ENCODE data around the gene TIA1. TPM values are rescaled to one million over a fixed set of nuclear protein-coding genes. Genes with fewer than 3 reads are reported as not detected.
"Not testable (repeated sequence)": the region's sequence is repeated elsewhere in the genome, so short reads cannot be mapped to it uniquely, and the experiment has no call there.

The TIA1 gene, protein sequence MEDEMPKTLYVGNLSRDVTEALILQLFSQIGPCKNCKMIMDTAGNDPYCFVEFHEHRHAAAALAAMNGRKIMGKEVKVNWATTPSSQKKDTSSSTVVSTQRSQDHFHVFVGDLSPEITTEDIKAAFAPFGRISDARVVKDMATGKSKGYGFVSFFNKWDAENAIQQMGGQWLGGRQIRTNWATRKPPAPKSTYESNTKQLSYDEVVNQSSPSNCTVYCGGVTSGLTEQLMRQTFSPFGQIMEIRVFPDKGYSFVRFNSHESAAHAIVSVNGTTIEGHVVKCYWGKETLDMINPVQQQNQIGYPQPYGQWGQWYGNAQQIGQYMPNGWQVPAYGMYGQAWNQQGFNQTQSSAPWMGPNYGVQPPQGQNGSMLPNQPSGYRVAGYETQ
- polyA plus RNA-seq (ENCODE audit: insufficient read depth in 1 of 5, insufficient read length in 5 of 5, low replicate concordance in 1 of 5): 100 to 1,000 TPM; 343 to 674 (median 619) TPM
- long read RNA-seq, donor 1, full-length matches to known transcripts: 73 of 106 reads
- long read RNA-seq, donor 1, partial matches to known transcripts: 33 of 106 reads
- long read RNA-seq, donor 1, other reads (novel, unspliced or antisense): 0 of 106 reads
- long read RNA-seq, donor 2, full-length matches to known transcripts: 27 of 38 reads
- long read RNA-seq, donor 2, partial matches to known transcripts: 11 of 38 reads
- long read RNA-seq, donor 2, other reads (novel, unspliced or antisense): 0 of 38 reads
- long read RNA-seq, donor 3, full-length matches to known transcripts: 33 of 46 reads
- long read RNA-seq, donor 3, partial matches to known transcripts: 13 of 46 reads
- long read RNA-seq, donor 3, other reads (novel, unspliced or antisense): 0 of 46 reads
- long read RNA-seq, donor 4, full-length matches to known transcripts: 47 of 74 reads
- long read RNA-seq, donor 4, partial matches to known transcripts: 22 of 74 reads
- long read RNA-seq, donor 4, other reads (novel, unspliced or antisense): 5 of 74 reads
- long read RNA-seq, donor 5, full-length matches to known transcripts: 74 of 299 reads
- long read RNA-seq, donor 5, partial matches to known transcripts: 225 of 299 reads
- long read RNA-seq, donor 5, other reads (novel, unspliced or antisense): 0 of 299 reads
- long read RNA-seq, donor 6, full-length matches to known transcripts: 31 of 72 reads
- long read RNA-seq, donor 6, partial matches to known transcripts: 41 of 72 reads
- long read RNA-seq, donor 6, other reads (novel, unspliced or antisense): 0 of 72 reads
- long read RNA-seq, donor 7, full-length matches to known transcripts: 25 of 45 reads
- long read RNA-seq, donor 7, partial matches to known transcripts: 20 of 45 reads
- long read RNA-seq, donor 7, other reads (novel, unspliced or antisense): 0 of 45 reads
- long read RNA-seq, donor 8, full-length matches to known transcripts: 19 of 26 reads
- long read RNA-seq, donor 8, partial matches to known transcripts: 7 of 26 reads
- long read RNA-seq, donor 8, other reads (novel, unspliced or antisense): 0 of 26 reads

DNA sequence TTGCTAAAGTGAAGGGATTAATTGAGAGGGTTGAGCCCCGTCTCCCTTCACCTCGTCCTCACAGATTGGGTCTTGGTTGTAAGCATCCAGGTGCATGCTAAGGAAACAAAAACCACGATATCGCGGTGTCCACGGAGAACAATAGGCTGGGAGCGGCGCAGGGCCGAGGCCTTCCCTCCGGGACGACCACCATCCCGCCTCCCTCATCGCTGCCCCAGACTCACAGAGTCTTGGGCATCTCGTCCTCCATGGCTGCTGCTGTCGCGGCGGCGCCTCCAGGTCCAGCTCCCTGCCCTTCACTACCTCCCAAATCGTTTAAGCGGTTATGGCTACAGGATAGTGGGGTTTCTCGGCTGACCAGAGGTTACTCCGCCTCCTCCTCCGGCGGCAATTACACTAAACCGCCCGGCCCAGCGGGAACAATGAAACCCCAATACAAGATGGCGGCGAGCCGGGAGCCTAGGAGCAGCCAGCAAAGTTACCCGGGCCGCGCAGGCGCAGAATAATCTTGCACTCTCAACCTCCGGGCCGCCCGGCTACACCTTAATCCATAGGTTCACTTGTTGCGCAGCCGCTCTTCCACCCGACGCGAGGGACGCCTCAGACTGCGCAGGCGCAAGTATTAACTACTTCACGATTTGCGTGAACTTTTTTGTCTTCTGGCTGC is at the start of gene TIA1:
Gene TIA1 (minus strand): TSS at position 448 of the 667 bp plus-strand sequence. CDS start 198 bp downstream, at position 250.
- peak; percentile 97 to 99 for DNase-seq

DNA sequence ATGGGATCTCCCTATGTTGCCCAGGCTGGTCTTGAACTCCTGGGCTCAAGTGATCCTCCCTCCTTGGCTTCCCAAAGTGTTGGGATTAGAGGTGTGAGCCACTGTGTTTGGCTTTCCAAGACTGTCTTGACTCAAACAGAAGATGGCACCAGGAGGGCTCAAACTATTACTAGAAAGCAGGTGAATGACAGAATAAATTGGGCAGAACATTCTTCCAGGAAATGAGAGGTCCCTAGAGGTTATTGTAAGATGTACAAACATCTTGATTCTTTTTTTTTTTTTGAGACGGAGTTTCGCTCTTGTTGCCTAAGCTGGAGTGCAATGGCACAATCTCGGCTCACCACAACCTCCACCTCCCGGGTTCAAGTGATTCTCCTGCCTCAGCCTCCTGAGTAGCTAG is 49.4 kb upstream of the TIA1 start:
- DNase-seq: not testable (repeated sequence)

DNA sequence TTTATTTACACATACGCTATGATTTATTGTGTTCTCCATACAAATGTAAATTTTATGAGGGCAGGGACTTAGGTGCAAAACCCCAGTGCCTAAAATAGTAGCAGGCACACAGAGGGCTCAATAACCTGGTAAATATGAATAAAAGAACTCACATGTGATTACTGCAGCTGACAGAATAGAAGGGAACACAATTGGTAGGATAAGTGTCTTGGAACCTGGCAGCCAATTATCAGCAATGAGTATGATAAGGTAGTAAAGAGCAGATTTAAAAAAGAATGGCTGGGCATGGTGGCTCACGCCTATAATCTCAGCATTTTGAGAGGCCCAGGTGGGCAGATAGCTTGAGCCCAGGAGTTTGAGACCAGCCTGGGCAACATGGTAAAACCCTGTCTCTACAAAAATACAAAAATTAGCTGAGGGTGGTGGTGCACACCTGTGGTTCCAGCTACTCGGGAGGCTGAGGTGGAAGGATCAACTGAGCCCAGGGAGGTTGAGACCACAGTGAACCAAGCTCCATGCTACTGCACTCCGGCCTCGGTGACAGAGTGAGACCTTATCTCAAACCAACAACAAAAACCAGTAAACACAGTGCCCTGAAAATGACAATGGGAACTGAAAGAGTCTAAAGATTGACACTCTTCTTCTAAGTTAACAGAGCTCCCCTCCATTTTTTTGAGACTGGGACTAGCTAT is 35.2 kb upstream of the TIA1 start:
- no peak for DNase-seq

DNA sequence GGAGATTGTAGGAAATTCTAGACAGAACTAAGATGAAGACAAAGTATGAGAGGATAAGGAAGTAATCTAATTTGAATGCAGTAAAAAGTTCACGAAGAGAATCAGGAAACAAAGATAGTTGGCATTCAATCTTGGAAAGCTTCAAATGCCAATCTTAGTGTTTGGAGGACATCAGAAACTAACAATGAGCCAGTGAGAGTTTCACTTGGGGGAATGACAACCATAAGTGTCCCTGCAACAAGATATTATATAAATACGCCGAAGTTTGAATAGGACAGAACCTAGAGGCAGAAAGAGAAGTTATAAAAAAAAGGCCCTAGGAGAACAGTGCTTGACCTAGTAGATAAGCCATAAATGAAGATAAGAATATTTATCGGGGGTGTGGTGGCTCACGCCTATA is 34.0 kb upstream of the TIA1 start:
- DNase-seq: no peak

GRCh38 chr2:70280242-70280798 is 31.9 kb upstream of the TIA1 start:
- no peak for DNase-seq

DNA sequence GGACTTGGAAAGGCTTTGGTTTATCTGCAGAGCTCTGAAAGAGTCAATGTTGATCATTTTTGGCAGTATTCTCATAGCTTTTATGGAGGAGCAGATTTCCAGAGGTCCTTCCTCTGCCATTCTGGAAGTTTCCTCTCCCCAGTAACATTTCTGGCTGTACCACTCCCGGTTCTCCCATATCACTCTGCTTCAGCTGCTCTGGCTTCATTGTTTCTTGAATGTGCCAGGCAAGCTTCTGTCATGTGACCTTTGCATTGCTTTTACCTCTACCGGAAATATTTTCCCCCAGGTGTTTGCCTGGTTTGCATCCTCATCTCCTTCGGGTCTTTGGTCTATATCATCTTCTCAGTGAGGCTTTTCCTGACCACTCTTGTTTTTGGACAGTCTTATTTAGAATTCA is 21.9 kb upstream of the TIA1 start:
- no peak for DNase-seq

DNA sequence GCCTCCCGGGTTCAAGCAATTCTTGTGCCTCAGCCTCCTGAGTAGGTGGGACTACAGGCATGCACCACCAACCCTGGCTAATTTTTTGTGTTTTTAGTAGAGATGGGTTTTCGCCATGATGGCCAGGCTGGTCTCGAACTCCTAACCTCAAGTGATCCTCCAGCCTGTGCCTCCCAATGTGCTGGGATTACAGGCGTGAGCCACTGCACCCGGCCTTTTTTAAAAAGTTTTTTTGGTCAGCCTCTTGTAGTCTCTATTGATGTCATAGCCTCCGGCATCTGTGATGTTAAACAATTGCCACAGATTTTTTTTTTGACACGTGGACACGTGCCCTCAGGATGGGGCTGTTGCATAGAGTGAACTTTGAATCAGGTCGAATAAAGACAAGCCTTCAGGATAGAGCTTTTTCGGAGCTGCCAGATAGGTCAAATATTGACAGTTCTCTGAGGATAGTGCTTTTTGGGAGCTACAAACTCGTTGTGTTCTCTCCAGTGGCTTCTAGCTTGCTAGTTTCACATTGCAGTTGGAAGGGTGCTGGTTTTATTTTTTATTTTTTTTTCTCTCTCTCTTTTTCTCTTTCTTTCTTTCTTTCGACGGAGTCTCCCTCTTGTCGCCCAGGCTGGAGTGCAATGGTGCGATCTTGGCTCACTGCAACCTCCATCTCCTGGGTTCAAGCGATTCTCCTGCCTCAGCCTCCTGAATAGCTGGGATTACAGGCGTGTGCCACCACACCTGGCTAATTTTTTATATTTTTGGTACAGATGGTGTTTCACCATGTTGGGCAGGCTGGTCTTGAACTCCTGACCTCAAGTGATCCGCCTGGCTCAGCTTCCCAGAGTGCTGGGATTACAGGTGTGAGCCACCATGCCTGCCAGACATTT is 21.2 kb upstream of the TIA1 start:
- DNase-seq: not testable (repeated sequence)

DNA sequence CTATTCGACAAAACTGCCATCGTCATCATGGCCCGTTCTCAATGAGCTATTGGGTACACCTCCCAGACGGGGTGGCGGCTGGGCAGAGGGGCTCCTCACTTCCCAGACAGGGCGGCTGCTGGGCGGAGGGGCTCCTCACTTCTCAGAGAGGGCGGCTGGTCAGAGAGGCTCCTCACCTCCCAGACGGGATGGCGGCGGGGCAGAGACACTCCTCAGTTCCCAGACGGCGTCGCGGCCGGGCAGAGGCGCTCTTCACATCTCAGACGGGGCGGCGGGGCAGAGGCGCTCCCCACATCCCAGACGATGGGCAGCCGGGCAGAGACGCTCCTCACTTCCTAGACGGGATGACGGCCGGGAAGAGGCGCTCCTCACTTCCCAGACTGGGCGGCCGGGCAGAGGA is 18.5 kb upstream of the TIA1 start:
- DNase-seq: not testable (repeated sequence)

GRCh38 chr2:70261501-70261900 is 13.1 kb upstream of the TIA1 start:
- DNase-seq: no peak

DNA sequence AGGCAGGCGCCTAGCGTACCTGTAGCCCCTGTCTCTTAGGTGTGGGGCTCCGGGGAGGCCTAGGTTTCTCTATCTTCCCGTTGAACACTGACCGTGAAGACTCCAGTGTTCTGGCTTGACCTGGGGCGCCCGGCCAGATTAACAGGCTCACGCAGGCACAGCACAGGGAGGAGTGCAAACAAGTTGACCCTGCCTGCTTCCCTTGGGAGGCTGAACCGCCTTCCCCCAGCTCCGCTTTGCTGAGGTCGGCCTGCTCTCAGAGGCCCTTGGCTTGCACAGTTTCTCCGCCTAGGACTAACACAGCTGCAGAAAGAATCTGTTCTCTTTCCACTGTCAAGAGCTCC is 10.1 kb upstream of the TIA1 start:
- DNase-seq: peak in 1 of 2 donors; percentile 30

- no peak for DNase-seq
These were observed 7.3 kb upstream of the TIA1 start for GRCh38 chr2:70255637-70256314.

DNA sequence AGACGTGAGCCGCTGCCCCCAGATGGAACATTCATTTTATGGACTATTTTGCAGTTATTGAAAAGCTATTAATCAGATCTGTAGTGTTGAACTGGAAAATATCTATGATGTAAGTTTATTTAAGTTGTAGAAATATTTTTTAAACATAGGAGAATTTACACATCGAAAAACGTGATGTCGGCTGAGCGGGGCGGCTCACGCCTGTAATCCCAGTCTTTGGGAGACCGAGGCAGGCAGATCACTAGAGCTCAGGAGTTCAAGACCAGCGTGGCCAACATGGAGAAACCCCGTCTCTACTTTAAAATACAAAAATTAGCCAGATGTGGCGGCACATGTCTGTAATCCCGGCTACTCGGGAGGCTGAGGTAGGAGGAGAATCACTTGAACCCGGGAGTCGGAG is 2.0 kb upstream of the TIA1 start:
- no peak for DNase-seq

GRCh38 chr2:70247364-70248180 is 856 bp downstream of the TIA1 start:
- DNase-seq: peak; percentile 53 to 82

DNA sequence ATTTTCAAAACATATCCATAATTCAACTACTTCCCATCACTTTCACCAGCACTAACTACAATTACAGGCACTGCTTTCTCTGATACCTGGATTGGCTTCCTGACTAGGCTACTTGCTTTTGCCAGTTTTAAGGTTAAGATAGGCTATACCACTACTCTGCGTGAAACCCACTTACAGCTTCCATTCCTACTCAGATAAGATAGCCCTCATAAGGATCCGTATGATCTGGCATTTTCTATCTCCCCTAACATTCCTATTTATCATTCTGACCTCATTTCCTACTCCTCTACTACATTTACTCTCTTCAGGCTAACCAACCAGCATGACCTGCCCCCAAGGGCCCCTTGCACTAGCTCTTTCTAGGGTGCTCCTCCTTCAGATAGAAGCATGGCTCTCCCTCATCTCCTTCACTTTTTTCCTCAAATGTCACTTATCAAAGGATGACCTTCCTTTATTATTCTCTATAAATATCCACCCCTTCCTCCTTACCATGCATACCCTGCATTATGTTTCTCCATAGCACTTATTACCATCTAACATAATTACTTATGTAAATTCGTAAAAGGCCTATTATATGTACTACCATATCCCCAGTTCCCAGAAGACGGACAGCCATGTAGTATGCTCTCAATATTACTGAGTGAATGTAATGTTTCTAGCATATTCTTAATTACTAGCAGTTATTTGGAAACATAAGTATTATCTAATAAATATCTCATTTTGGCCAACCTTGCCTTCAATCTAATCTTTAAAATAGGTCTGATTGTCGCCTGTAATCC is 4.4 kb downstream of the TIA1 start:
- DNase-seq: no peak

- no peak for DNase-seq
These were observed 5.9 kb downstream of the TIA1 start for GRCh38 chr2:70242552-70242951.

- no peak for DNase-seq
These were observed 7.1 kb downstream of the TIA1 start for GRCh38 chr2:70241340-70241739.

DNA sequence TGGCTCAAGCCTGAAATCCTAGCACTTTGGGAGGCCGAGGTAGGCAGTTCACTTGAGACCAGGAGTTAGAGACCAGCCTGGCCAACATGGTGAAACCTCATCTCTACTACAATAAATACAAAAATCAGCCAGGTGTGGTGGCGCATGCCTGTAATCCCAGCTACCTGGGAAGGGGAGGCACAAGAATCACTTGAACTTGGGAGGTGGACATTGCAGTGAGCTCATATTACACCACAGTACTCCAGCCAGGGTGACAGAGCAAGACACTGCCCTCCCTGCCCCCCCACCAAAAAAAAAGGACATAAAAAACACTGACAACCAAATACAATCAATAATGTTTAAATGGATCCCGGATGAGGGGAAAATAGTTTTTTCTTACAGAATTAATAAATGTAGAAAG is 7.8 kb downstream of the TIA1 start:
- no peak for DNase-seq

Measured in right lung (tissue), 10 donors.